ENCODE results near the gene MAP3K14. TPM values are rescaled to one million over a fixed set of nuclear protein-coding genes. Genes with fewer than 3 reads are reported as not detected.

MAP3K14 gene
- total RNA-seq, 1 experiment from 2014 or later, result 16.8 TPM

DNA sequence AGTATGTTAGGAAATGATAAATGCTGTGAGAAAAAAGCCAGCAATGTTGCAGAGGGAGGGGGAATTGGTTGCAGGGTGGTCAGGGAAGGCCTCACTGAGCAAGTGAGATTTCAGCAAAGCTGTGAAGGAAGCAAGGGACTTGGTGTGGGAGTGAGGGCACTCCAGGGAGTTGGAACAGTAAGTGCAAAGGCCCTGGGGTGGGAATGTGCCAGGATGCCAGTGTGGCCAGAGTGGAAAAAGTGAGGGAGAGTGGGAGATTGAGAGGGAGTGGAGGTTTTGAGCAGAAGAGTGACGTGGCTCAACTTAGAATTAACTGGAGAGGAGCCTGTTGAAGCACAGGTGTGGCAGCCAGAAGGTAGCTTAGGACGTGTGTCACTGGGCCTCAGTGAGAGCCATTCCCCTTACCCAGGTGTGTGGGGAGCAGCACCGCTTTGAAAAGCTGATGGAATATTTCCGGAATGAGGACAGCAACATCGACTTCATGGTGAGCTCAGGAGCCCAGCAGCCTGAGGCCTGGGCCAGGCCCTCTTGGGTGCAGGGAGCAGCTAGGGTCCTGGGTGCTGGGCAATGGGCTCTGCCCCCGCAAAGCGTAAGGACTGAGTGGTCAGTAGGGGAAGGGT is 78.6 kb downstream of the MAP3K14 start:
- H3K27ac ChIP-seq (ENCODE audit: low read length), result no peak overlapping the region
- no peak overlapping the region for H3K4me3 ChIP-seq (ENCODE audit: low read length)
- H3K4me1 ChIP-seq (ENCODE audit: insufficient read depth, low read length), result no peaks in the 10 kb centered on the region
- H3K4me2 ChIP-seq (ENCODE audit: low read length), result no peak overlapping the region
- H3K9me2 ChIP-seq (replicated peaks; ENCODE audit: low read length), result no peaks in the 10 kb centered on the region
- no peak for TF ChIP-seq EZH2 (IDR thresholded peaks at IDR 0.05; ENCODE audit: low read length, unreplicated experiment)
- TF ChIP-seq, protein P1, sequence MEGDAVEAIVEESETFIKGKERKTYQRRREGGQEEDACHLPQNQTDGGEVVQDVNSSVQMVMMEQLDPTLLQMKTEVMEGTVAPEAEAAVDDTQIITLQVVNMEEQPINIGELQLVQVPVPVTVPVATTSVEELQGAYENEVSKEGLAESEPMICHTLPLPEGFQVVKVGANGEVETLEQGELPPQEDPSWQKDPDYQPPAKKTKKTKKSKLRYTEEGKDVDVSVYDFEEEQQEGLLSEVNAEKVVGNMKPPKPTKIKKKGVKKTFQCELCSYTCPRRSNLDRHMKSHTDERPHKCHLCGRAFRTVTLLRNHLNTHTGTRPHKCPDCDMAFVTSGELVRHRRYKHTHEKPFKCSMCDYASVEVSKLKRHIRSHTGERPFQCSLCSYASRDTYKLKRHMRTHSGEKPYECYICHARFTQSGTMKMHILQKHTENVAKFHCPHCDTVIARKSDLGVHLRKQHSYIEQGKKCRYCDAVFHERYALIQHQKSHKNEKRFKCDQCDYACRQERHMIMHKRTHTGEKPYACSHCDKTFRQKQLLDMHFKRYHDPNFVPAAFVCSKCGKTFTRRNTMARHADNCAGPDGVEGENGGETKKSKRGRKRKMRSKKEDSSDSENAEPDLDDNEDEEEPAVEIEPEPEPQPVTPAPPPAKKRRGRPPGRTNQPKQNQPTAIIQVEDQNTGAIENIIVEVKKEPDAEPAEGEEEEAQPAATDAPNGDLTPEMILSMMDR (conservative IDR thresholded peaks at IDR 0.05; ENCODE audit: low read depth, low read length), result no peak
- TF ChIP-seq EZH2phosphoT487 (IDR thresholded peaks at IDR 0.05; ENCODE audit: borderline replicate concordance, low read length), result no peak
- H3K79me2 ChIP-seq (ENCODE audit: low read length), result no peaks in the 10 kb centered on the region
- intact Hi-C loops (cut with micrococcal nuclease), result no loop called here
- no peaks in the 10 kb centered on the region for H3K9me3 ChIP-seq (ENCODE audit: low read length)
- no TSS peak for BruUV-seq (replicated peaks)
- no peaks in the 10 kb centered on the region for H3K27me3 ChIP-seq (ENCODE audit: low read length)
- ChIA-PET CTCF (no interaction called here), POLR2A (ENCODE audit: unreplicated experiment) (no interaction called here)
- no peak for DNase-seq
- no peaks in the 10 kb centered on the region for H4K20me1 ChIP-seq (ENCODE audit: low read length)
- H2AFZ ChIP-seq (ENCODE audit: low read length), result no peak overlapping the region
- no peaks in the 10 kb centered on the region for H3K36me3 ChIP-seq (ENCODE audit: low read depth, low read length)
- no peaks in the 10 kb centered on the region for H3F3A ChIP-seq (ENCODE audit: low read length, unreplicated experiment)
- ATAC-seq, result no peak
- no peak overlapping the region for H3K9ac ChIP-seq (ENCODE audit: low read length)

DNA sequence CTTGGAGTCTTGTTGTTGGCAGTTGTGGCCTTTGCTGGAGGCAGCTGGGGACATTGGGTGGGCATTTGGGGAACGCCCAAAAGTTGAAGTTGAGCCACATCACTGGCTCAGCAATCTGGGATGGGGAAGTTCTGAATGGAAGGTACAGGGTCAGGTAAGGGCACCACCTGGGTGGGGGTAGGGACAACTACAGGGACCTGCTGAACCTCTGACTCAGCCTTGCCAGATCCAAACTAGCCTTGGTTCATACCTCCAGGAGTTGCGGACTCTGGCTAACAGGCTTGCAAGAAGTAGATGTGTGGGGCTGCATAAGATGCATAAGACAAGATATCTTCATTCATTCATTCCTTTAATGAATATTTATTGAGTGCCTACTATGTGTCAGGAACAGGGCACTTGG is 79.1 kb downstream of the MAP3K14 start:
- no peak overlapping the region for H2AFZ ChIP-seq (ENCODE audit: low read length)
- H4K20me1 ChIP-seq (ENCODE audit: low read length), result no peaks in the 10 kb centered on the region
- H3F3A ChIP-seq (ENCODE audit: low read length, unreplicated experiment), result no peaks in the 10 kb centered on the region
- POLR2A ChIA-PET (ENCODE audit: unreplicated experiment), result no interaction called here
- H3K9me2 ChIP-seq (replicated peaks; ENCODE audit: low read length), result no peaks in the 10 kb centered on the region
- no peaks in the 10 kb centered on the region for H3K27me3 ChIP-seq (ENCODE audit: low read length)
- TF ChIP-seq EZH2phosphoT487 (IDR thresholded peaks at IDR 0.05; ENCODE audit: borderline replicate concordance, low read length) (no peak), EZH2 (IDR thresholded peaks at IDR 0.05; ENCODE audit: low read length, unreplicated experiment) (no peak)
- TF ChIP-seq, protein P1 (conservative IDR thresholded peaks at IDR 0.05; ENCODE audit: low read depth, low read length), result no peak
- no peak overlapping the region for H3K27ac ChIP-seq (ENCODE audit: low read length)
- intact Hi-C loops (cut with micrococcal nuclease), result no loop called here
- H3K79me2 ChIP-seq (ENCODE audit: low read length), result no peaks in the 10 kb centered on the region
- ATAC-seq (no peak), DNase-seq (no peak)
- CTCF ChIA-PET, result no interaction called here
- H3K4me1 ChIP-seq (ENCODE audit: insufficient read depth, low read length), result no peaks in the 10 kb centered on the region
- H3K4me2 ChIP-seq (ENCODE audit: low read length), result no peak overlapping the region
- no TSS peak for BruUV-seq (replicated peaks)
- no peak overlapping the region for H3K9ac ChIP-seq (ENCODE audit: low read length)
- H3K4me3 ChIP-seq (ENCODE audit: low read length), result no peak overlapping the region
- no peaks in the 10 kb centered on the region for H3K9me3 ChIP-seq (ENCODE audit: low read length)
- H3K36me3 ChIP-seq (ENCODE audit: low read depth, low read length), result no peaks in the 10 kb centered on the region

DNA sequence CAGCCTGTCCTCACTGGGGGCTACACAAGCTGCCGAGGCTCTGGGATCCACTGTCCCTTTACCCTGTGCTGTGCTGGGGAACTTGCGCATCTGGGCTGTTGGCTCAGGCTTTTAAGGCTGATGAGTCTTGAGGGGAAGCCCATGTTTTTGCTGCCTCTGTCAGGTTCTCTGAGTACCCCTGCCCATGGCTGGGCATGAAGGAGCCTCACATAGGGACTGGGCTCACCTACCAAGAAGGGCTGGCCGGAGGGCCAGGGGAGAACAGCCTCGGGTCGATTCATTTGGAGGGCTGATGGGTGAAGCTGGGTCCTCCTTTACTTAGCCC is 80.6 kb downstream of the MAP3K14 start:
- Histone ChIP-seq H3K4me1 (ENCODE audit: insufficient read depth, low read length) (peaks cover 2% of the 10 kb centered on the region; the same call in 1 of the 2 replicates), H3K9ac (ENCODE audit: low read length) (no peak overlapping the region), H3K27ac (ENCODE audit: low read length) (no peak overlapping the region), H3K27me3 (ENCODE audit: low read length) (no peaks in the 10 kb centered on the region), H3K4me2 (ENCODE audit: low read length) (no peak overlapping the region), H3K4me3 (ENCODE audit: low read length) (no peak overlapping the region), H3K79me2 (ENCODE audit: low read length) (no peaks in the 10 kb centered on the region), H3K36me3 (ENCODE audit: low read depth, low read length) (no peaks in the 10 kb centered on the region), H4K20me1 (ENCODE audit: low read length) (no peaks in the 10 kb centered on the region), H3K9me2 (replicated peaks; ENCODE audit: low read length) (no peaks in the 10 kb centered on the region), H2AFZ (ENCODE audit: low read length) (no peak overlapping the region), H3K9me3 (ENCODE audit: low read length) (no peaks in the 10 kb centered on the region), H3F3A (ENCODE audit: low read length, unreplicated experiment) (no peaks in the 10 kb centered on the region)
- no TSS peak for BruUV-seq (replicated peaks)
- DNase-seq (no peak), ATAC-seq (no peak)
- ChIA-PET POLR2A (ENCODE audit: unreplicated experiment) (no interaction called here), CTCF (interaction anchor here (1.0 to 3.0 kb wide), 3 partner anchors 17 to 76 kb away, joined by 3 to 20 read pairs (median 3); no protein-coding TSS in a partner anchor)
- intact Hi-C loops (cut with micrococcal nuclease), result no loop called here
- no peak for TF ChIP-seq EZH2 (IDR thresholded peaks at IDR 0.05; ENCODE audit: low read length, unreplicated experiment)
- TF ChIP-seq, protein P1 (conservative IDR thresholded peaks at IDR 0.05; ENCODE audit: low read depth, low read length), result no peak
- no peak for TF ChIP-seq EZH2phosphoT487 (IDR thresholded peaks at IDR 0.05; ENCODE audit: borderline replicate concordance, low read length)
